Mucosa of gallbladder (tissue), 1 donor: Measurements from ENCODE around the gene OGDH. TPM values are rescaled to one million over a fixed set of nuclear protein-coding genes. Genes with fewer than 3 reads are reported as not detected.
"Not testable (repeated sequence)": the region's sequence is repeated elsewhere in the genome, so short reads cannot be mapped to it uniquely, and the experiment has no call there.

Experiments used
- DNase-seq: peaks from one replicate; pipeline ENCODE4 v3.0.0-alpha.2; 2020; ENCODE audit warnings: low spot score
- total RNA-seq: library from RNA; stranded (reverse); gene quantifications from one replicate; pipeline ENCODE4 v1.2.1, GENCODE V29; 2021
- donor health status: DM: no; HTN: no; CAD: no.

Gene OGDH
- total RNA-seq, 1 donor from 2014 or later: 114 TPM

GRCh38 chr7:44667190-44667589 is 60.8 kb downstream of the OGDH start:
- DNase-seq: no peak

- no peak for DNase-seq
Measured at GRCh38 chr7:44671069-44671468, 64.6 kb downstream of the OGDH start.

GRCh38 chr7:44673324-44673723 is 66.9 kb downstream of the OGDH start:
- DNase-seq: no peak

GRCh38 chr7:44673771-44674170 is 67.3 kb downstream of the OGDH start:
- no peak for DNase-seq

GRCh38 chr7:44674381-44674780 is 68.0 kb downstream of the OGDH start:
- no peak for DNase-seq

GRCh38 chr7:44676776-44677175 is 70.3 kb downstream of the OGDH start:
- no peak for DNase-seq

GRCh38 chr7:44678101-44678470 is 71.7 kb downstream of the OGDH start:
- no peak for DNase-seq

GRCh38 chr7:44678471-44679179 is 72.2 kb downstream of the OGDH start:
- DNase-seq: no peak

- no peak for DNase-seq
Measured at GRCh38 chr7:44681645-44682044, 75.2 kb downstream of the OGDH start.

GRCh38 chr7:44685723-44686122 is 79.3 kb downstream of the OGDH start:
- DNase-seq: no peak

GRCh38 chr7:44689427-44689826 is 83.0 kb downstream of the OGDH start:
- no peak for DNase-seq

- DNase-seq: no peak
Measured at GRCh38 chr7:44693641-44694313, 87.3 kb downstream of the OGDH start.

GRCh38 chr7:44694326-44694725 is 87.9 kb downstream of the OGDH start:
- no peak for DNase-seq

- DNase-seq: no peak
Measured at GRCh38 chr7:44694766-44695165, 88.3 kb downstream of the OGDH start.

GRCh38 chr7:44695756-44696155 is 89.3 kb downstream of the OGDH start:
- no peak for DNase-seq

- DNase-seq: no peak
Measured at GRCh38 chr7:44696728-44697127, 90.3 kb downstream of the OGDH start.

GRCh38 chr7:44697136-44698045 is 91.0 kb downstream of the OGDH start:
- DNase-seq: no peak

GRCh38 chr7:44698046-44698580 is 91.7 kb downstream of the OGDH start:
- no peak for DNase-seq

GRCh38 chr7:44699598-44699997 is 93.2 kb downstream of the OGDH start:
- DNase-seq: not testable (repeated sequence)

- DNase-seq: no peak
Measured at GRCh38 chr7:44700322-44700721, 93.9 kb downstream of the OGDH start.

GRCh38 chr7:44703391-44703790 is 97.0 kb downstream of the OGDH start:
- not testable (repeated sequence) for DNase-seq

- no peak for DNase-seq
Measured at GRCh38 chr7:44703921-44704320, 97.5 kb downstream of the OGDH start.
